Measurements from ENCODE around the gene NIT2. TPM values are rescaled to one million over a fixed set of nuclear protein-coding genes. Genes with fewer than 3 reads are reported as not detected.
"Not testable (repeated sequence)": the region's sequence is repeated elsewhere in the genome, so short reads cannot be mapped to it uniquely, and the experiment has no call there.

The NIT2 gene
- polyA plus RNA-seq, 1 donor, result 25.1 TPM

DNA sequence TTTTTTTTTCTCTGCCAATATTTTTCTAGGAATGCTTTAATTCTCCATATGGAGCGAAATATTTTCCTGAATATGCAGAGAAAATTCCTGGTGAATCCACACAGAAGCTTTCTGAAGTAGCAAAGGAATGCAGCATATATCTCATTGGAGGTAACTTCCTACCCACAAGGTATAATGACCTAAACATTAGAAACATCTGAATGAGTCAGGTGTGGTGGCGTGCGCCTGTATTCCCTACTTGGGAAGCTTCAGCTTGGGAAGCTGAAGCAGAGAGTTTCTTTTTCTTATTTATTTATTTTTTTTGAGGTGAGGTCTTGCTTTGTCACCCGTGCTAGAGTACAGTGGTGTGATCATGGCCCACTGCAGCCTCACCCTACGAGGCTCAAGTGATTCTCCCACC, 5.2 kb downstream of the NIT2 start:
- DNase-seq, result no peak

DNA sequence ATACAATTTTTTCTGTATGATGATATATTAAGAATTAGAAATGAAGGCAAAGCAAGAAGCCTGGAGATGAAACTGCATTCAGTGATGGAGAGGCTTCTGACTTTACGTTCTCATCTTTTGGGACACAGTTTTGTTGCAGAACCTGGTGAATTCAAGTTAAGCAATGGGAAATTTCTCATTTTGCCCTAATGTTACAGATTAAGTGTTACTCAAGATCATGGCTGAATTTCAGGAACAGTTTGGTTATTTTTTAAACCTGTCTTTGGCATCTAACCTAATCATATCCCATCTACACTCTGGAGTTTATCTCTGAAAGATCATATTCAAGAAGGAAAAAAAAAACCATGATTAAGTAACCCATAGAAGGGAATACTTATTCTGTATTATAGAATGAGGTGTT, 6.0 kb downstream of the NIT2 start:
- no peak for DNase-seq

DNA sequence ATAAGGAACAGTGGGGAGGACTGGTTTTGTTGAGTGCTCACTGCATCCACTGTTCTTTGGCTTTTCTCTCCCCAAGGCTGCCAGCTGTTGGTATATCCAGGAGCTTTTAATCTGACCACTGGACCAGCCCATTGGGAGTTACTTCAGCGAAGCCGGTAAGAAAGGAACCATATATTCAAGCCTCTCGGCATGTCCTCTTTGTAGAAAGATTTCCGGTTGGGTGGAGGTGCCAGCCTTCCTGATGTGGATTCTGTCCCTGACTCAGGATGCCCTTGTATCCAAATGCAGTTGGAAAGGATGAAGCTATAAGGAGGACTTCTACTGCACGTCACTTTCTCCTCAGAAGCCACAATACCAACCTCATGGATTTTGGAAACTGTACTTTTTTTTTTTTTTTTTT, 14.2 kb downstream of the NIT2 start:
- no peak for DNase-seq

DNA sequence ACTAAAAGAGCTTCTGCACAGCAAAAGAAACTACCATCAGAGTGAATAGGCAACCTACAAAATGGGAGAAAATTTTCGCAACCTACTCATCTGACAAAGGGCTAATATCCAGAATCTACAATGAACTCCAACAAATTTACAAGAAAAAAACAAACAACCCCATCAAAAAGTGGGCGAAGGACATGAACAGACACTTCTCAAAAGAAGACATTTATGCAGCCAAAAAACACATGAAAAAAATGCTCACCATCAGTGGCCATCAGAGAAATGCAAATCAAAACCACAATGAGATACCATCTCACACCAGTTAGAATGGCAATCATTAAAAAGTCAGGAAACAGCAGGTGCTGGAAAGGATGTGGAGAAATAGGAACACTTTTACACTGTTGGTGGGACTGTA, 17.2 kb downstream of the NIT2 start:
- DNase-seq, result not testable (repeated sequence)

DNA sequence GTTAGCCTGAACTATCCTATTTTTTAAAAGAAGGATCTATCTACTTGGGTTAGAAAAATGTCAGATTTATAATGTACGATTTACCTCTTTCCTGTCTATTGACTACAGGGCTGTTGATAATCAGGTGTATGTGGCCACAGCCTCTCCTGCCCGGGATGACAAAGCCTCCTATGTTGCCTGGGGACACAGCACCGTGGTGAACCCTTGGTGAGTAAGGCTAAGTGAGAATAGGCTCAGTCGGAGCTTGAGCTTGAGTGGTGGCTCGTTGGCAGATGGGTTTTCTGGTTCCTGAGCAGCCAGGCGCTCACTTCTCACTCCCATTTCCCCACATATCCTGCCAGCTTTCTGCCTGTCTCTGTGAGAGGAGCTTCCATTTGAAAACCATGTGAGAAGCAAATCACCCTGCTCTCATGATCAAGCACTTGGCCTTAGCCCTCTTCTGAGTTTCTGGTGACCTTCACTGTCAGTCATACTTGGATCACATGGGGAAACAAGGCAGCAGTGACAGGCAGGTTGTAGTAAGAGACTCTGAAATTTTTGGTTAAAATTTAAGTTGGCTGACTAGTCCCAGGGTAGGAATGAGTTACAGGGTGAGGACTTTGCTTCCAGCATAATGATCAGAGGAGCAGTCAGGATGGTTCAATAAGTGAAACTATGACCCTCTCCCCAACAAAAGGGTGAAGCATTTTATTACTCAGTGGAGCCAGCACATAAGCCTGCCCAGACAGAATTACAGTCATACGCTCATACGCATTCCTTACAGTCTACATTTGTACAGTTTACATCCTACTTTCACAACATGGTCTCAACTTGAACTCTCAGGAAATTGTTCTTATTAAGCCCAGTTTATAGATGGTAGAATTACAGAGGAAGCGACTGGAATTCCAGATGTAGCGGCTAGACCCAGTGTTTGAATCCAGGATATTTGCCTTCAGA, 18.0 kb downstream of the NIT2 start:
- no peak for DNase-seq

DNA sequence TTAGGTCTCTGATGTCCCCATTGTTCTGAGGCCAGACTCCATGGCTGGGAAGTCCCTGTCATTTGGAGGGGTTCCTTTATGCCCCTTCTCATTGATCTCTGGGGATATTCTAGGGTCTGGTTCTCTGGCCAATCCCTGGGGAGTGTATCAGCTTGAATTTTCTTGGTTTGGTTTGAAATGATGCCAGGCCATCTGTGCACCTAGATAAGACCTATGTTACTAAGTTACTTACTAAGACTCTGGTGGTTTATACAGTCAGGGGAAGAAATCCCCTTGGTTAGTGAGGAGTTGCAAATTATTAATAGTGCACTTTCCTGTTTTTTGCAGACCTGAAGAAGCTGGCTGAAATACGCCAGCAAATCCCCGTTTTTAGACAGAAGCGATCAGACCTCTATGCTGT, 20.3 kb downstream of the NIT2 start:
- DNase-seq, result no peak

DNA sequence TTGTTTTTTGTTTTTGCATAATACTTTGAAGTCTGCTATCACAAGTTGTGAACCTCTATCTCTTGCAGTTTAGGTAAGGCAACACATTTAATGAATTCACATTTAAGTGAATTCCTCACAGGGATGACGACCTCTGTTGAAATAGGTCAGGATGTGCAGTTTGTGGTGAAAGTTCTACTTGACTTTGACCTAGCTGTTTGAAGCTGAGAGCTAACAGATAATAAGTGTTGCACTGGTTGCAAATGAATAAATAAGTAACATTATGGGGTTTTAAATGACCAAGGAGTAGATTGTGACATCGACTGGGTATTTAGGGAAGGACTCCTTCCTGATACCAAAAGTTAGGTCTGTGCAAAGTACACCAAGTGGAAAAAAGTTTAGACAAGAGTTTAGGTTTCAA, 23.9 kb downstream of the NIT2 start:
- DNase-seq, result no peak

DNA sequence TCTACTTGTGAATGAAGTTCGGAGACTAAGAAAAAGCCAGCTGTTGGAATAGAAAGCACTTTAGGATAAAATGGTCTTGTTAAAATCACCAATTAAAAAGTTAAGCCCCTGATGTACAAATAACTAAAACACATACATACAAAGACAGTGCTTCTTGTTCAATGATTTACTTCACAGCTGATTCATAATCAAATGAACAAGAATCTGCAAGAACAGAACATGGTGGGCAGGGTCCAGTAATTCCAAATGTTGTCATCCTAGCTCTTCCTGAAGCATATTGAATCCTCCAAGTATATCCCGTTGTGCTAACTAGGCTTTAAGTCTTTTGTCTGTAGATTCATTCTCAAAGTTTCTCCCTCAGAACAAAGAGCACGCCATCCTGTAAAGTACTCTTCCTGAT, 24.5 kb downstream of the NIT2 start:
- DNase-seq, result no peak

DNA sequence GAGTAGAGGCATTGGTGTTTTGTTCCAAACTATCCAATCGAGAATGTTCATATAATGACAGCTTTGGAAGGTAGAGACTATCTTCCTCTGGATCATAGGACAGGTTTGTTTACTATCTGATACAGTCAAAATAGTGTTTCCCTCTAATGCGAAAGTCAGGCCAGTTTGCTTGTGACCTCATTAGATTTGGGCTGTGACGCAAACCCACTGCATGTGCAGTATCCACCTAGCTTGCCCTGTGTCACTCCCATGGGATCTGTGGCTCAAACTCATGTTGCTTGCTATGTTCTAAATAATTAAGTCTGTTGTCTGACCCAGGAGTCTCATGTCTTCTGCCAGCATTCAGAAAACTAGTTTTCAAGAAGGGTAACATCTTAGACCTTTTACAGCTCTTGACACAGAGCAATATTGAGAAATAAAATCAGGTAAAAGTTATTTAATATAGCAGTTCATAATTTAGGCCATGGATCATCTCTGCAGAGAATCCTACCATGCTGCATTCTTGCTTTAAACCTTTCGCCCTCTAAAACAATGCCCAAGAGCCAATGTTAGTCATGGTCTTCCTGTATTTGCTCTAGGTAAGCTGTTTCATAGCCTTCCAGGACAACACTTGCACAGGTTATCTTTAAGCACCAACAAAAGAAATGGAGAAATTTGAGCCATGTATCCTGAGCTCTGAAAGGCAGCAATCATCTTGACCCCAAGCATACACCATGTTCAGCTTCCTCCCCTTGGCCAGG, 26.4 kb downstream of the NIT2 start:
- DNase-seq, result no peak

DNA sequence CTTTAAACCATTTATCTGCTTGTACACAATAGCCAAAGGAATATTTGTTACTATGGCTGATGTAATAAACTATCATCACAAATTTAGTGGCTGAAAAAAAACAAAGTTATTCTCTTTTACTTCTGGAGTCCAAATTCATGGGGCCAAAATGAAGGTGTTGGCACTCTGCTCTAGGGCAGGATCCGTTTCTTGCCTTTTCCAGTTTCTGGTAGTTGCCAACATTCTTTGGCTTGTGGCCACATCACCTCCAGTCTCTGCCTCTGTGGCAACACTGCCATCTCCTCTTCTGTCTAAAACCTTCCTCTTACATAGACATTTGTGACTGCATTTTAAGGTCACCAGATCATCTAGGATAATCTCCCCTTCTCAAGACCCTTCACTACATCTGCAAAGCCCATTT, 27.3 kb downstream of the NIT2 start:
- no peak for DNase-seq

DNA sequence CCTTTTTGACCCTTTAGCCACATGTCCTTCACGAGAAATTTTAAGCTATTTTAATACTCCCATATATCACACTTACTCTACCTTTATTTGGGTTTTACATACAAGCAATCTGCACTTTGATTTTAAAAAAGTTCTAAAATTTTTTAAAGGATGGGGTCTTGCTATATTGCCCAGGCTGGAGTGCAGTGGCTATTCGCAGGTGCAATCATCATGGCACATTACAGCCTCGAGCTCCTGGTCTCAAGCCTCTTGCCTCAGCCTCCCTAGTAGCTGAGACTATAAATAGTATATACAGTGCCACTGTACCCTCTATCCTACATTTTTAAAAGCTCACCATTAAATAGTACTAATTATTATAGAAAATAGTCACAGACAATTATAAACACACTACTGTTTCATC, 29.9 kb downstream of the NIT2 start:
- DNase-seq, result no peak

DNA sequence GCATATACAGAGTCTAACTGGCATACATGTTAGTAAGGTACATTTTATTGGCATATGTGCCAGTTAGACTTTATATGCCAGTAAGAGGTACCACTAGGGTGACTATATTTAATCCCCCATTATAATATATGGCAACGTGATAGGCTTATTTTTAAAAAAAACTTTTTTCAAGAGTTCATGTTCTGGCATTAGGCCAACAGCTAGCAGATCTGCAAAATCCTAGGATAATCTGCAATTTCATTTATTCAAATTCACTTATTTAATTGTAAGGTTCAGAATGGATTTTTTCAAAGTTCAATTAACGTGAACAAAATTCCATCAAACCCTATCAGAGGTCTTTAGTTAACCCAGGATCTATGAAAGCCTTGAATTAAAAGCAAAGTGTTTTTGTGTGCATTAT, 31.9 kb downstream of the NIT2 start:
- DNase-seq, result no peak

DNA sequence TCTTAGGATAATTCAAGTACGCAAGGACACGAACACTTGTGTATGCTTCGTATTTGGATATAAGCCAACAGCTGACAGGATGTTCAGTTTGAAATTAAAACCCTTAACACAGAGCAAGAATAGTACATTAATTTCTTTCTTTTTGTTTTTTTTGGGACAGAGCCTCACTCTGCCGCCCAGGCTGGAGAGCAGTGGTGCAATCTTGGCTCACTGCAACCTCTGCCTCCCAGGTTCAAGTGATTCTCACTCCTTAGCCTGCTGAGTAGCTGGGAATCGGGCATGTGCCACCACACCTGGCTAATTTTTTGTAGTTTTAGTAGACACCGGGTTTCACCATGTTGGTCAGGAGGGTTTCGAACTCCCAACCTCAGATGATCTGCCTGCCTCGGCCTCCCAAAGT, 33.9 kb downstream of the NIT2 start:
- no peak for DNase-seq

DNA sequence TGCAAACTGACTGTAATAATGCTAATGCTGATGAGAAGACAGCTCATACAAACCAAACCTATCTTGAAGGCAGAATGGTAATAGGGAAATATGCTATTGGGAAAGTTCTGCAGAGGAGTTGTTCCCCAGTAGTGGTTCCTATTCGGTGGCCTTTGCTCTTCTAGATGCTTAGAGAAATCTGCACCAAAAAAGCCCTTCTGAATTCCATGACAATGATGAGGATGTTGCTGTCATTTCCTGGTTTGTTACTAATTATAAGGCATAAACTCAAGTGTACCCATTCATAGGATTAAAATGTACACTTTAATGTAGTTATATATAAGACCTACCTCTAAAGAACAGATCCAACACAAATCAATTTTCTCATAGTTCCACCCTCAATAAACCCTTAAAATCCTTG, 36.2 kb downstream of the NIT2 start:
- no peak for DNase-seq

DNA sequence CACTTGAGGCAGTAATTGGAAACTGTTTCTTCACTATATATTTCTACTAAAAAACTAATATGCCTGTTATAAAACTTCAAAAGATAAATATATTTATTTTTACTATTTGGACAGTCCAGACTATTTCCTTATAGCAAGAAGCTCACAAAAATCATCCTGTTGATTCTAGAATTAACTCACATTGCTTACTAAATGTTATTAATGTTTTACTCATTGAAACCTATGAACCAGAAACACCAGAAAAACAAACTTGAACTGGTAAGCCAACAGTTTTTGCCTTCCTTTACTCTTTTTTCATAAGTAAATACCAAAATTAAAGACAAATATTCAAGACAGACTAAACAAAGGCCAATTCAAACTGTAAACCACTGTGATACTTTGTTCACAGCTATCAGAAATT, 40.0 kb downstream of the NIT2 start:
- DNase-seq, result no peak

DNA sequence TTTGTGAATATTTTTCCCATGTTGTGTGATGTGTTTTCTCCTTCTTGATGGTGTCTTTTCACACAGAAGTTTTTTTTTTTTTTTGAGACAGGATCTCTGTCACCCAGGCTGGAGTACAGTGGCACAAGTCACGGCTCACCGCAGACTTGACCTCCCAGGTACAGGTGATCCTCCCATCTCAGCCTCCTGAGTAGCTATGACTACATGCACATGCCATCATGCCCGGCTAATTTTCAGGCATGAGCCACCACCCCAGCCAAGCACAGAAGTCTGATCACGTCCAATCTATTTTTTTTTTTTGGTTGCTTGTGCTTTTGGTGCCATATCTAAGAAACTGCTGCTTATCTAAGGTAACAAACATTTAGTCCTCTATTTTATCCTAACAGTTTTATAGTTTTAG, 41.7 kb downstream of the NIT2 start:
- DNase-seq, result no peak

DNA sequence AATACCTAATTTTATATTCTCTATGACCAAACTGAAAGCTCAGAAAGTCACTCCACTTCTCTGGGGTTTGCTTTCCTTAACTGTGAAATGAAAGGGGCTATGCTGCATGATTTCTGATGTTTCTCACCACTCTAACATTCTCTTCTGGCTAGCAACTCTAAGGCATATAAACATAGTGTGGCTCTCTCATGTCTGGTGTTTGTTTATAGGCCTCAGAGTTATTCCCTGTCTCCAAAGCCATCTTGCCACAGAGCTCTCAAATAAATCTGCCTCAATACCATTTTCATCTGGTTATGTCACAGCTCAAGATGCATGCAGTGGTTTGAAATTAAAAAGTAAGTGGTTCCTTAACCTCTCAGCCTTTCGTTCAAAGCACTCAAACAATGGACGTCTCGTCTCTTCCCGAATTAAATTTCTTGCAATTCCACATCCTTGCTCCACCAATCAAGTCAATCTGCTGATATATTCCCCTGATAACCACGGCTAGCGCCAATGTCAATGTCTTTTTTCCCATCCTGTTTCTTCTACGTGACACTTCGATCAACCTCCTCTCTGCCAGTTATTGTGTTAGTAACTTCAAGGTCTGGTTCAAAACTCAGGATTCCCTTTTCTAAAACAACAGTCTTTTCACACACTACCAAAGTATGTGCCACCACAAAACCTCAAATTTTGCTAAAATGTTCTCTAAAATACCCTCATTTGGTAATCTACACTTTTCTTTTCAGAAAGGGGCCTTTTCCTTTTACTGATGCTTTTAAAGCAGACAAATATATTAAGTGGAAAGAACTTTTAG, 50.4 kb downstream of the NIT2 start:
- no peak for DNase-seq

DNA sequence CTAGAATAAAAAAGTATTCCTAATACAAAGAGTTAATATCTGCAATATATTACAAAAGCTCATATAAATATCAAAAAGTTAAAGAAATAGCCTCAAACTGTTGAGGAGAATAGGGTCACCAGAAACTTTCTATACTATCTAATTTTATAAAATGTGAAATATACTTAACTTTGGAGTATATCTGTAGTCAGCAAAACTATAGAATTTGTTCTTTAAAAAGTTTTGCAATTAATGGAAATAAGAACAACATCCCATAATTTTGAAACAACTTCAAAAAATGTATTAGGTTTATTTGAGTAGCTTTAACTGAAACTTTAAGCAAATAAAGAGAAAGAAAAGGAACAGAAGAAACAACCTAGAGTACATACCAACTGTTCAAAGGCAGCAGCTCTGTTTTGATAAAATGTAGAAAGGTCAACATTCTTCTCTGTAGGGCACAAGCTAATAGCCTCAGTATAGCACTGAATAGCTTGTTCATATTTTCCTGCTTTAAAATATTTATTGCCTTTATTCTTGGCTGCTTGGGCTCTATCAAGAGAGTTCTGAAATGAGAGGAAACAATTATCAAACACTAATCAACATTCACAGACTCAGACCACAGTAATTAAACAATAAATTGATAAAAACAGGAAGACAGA, 52.0 kb downstream of the NIT2 start:
- no peak for DNase-seq

DNA sequence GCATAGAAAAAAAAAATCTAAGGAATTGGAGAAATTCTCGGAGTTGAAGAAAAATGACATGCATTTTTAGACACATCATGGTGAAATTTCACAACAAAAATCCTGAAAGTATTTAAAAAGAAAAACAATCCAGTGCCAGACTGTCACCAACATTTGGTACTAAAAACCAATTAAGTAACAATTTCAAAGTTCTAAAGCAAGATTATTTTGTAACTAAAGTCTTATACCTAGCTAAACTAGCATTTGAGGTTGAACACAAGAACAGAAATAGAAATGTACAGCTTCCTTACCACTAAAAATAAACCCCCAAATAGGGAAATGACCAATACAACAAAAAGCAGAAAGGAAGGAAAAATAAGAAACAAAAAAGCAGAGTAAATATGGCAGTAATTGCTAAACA, 54.5 kb downstream of the NIT2 start:
- no peak for DNase-seq

DNA sequence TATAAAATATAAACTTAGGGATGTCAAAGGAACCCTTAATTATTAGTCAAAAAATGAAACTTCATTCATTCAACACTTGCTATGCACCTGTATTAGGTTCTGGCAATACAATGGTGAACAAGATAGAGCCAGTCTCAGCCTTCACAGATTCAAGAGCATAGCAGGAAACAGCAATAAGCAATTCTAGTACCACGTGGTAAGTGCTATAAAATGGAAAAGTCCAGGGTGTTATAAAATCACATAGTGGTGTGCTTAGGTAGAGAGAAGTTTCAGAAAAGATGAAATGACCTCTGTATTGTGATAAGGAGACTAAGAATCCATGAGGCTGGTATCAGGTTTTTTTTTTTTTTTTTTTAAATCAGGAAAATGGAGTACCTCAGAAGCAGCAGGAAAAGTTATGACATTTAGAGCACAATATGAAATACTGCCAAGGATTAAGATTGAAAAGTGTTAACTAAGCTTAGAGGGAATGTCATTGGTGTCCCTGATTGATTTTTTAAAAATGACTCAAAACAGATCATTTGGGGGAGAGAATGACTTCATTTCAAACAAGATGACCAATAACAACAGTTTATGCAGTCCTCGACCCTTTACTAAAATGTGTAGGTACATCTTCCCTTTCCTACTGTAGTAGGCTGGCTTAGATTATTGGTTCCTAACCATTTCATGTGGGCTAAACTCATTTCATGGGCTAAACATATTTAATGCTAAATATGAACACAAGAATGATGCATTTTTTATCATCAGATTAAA, 61.3 kb downstream of the NIT2 start:
- no peak for DNase-seq

DNA sequence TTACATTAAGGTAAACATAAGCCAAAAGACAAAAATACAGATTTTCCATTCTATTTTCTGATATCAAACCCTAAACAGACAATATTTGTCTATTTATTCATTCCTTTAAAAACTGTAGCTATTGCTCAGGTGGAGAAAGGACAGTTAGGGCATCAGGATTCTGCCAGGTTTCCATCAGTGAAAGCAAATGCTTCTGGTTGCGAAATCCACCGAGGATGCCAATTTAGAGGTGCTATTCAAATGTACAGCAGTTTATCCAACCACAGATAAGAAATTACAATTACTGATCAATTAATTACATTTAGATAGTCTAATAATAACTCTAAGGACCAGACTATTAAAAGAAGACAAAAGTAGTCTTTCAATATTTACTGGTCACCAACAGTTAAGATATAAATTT, 62.4 kb downstream of the NIT2 start:
- DNase-seq, result no peak

All from hindlimb muscle (tissue), 1 donor.